Karpas-422 (cell line): Measurements from ENCODE around the gene ARHGEF4. TPM values are rescaled to one million over a fixed set of nuclear protein-coding genes. Genes with fewer than 3 reads are reported as not detected.

Source experiments
- DNase-seq: peaks from one replicate; pipeline ENCODE4 v3.0.0-alpha.2; 2015
- H2AFZ ChIP-seq: fragments of 200-600 bp; sonication (generic); 2 replicates; pipeline ENCODE4 v1.6.1; 2014; ENCODE audit warnings: antibody characterized with exemption, low read length, mixed read lengths
- H3K27ac ChIP-seq: fragments of 200-600 bp; sonication (generic); 2 replicates; pipeline ENCODE4 v1.5.1; 2014; ENCODE audit warnings: mild to moderate bottlenecking, low read length, moderate library complexity
- H3K27me3 ChIP-seq: fragments of 200-600 bp; sonication (generic); 2 replicates; pipeline ENCODE4 v1.6.1; 2014; ENCODE audit warnings: low read length, mixed read lengths
- H3K36me3 ChIP-seq: fragments of 200-600 bp; sonication (generic); 2 replicates; pipeline ENCODE4 v1.6.1; 2014; ENCODE audit warnings: low read length, mixed read lengths; ENCODE audit not compliant: insufficient read depth
- H3K4me1 ChIP-seq: fragments of 200-600 bp; sonication (generic); 2 replicates; pipeline ENCODE4 v1.6.1; 2014; ENCODE audit warnings: mild to moderate bottlenecking, low read length, mixed read lengths
- H3K4me2 ChIP-seq: fragments of 200-600 bp; sonication (generic); 2 replicates; pipeline ENCODE4 v1.6.1; 2014; ENCODE audit warnings: low read length, low read depth, mild to moderate bottlenecking; ENCODE audit not compliant: poor library complexity, severe bottlenecking
- H3K4me3 ChIP-seq: fragments of 200-600 bp; sonication (generic); 2 replicates; pipeline ENCODE4 v1.5.1; 2014; ENCODE audit warnings: mild to moderate bottlenecking, antibody characterized with exemption, low read length, mixed read lengths
- H3K79me2 ChIP-seq: fragments of 200-600 bp; sonication (generic); 2 replicates; pipeline ENCODE4 v1.6.1; 2014; ENCODE audit warnings: mild to moderate bottlenecking, low read length, mixed read lengths
- H3K9ac ChIP-seq: fragments of 200-600 bp; sonication (generic); 2 replicates; pipeline ENCODE4 v1.6.0; 2014; ENCODE audit warnings: low read length
- H3K9me2 ChIP-seq: fragments of 200-600 bp; sonication (generic), shearing (Covaris generic); replicated peaks from 2 replicates; pipeline ENCODE4 v1.6.0; 2014; ENCODE audit warnings: mild to moderate bottlenecking, low read length, moderate library complexity; ENCODE audit not compliant: insufficient read depth
- H3K9me3 ChIP-seq: fragments of 300-700, 200-600 bp; sonication (generic); 2 replicates; pipeline ENCODE4 v1.6.1; 2014; ENCODE audit warnings: low read length, mixed read lengths
- H4K20me1 ChIP-seq: fragments of 200-600 bp; sonication (generic); 2 replicates; pipeline ENCODE4 v1.6.1; 2014; ENCODE audit warnings: mild to moderate bottlenecking, antibody characterized with exemption, low read length, low read depth; ENCODE audit not compliant: insufficient read depth
- total RNA-seq: library from RNA; depleted of rRNA; stranded (reverse); fragments of >200 nt; shearing (Covaris generic); gene quantifications from 2 replicates; pipeline ENCODE4 v1.2.3, GENCODE V29; 2014; ENCODE audit warnings: low replicate concordance

The ARHGEF4 gene
- total RNA-seq, 1 experiment from 2014 or later: not detected

DNA sequence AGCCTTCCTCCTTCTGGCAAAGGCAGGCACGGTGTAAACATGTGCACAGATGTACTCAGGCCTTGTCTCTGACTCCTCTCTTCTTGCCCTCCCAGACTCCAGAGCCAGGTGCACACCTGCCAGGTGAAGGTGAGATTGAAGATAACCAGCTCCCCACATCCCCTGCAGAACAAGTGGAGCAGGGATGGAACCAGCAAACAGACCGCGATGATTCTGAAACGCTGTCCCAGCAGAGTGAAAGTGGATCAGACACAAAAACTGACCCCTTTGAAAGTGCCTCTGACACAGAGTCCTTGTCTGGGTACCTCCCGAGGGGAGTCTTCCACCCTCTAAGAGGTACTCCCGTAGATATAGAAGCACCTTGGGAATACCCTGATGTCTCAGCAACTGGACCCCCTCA, 77.2 kb downstream of the ARHGEF4 start:
- H2AFZ ChIP-seq: no peak overlapping the region
- no peaks in the 10 kb centered on the region for H4K20me1 ChIP-seq
- no peaks in the 10 kb centered on the region for H3K36me3 ChIP-seq
- no peaks in the 10 kb centered on the region for H3K4me1 ChIP-seq
- DNase-seq: no peak
- H3K9ac ChIP-seq: no peak overlapping the region
- H3K9me2 ChIP-seq: no peaks in the 10 kb centered on the region
- no peak overlapping the region for H3K4me2 ChIP-seq
- H3K27ac ChIP-seq: no peak overlapping the region
- no peaks in the 10 kb centered on the region for H3K79me2 ChIP-seq
- no peak overlapping the region for H3K4me3 ChIP-seq
- no peaks in the 10 kb centered on the region for H3K27me3 ChIP-seq
- H3K9me3 ChIP-seq: no peaks in the 10 kb centered on the region

DNA sequence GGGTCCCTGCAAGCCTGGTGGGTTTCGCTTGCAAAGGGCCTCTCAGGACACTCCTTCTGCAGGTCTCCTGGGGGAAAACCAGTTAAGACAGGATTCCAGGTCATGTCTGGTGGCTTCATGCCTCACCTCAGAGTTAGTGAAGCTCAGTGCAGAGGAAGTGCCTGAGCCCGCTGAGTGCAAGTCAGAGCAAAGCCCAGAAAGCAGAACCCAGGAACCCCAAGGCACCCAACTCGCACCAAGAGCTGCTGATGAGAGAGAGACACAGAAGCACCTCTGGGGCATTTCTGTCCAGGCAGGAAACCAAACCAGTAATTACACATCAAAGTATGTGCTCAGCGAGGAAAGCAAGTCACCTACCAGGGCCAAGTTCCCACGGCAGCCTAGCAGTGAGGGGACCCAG, 78.4 kb downstream of the ARHGEF4 start:
- no peak overlapping the region for H3K4me2 ChIP-seq
- no peak overlapping the region for H2AFZ ChIP-seq
- H3K4me1 ChIP-seq: no peaks in the 10 kb centered on the region
- no peak overlapping the region for H3K9ac ChIP-seq
- no peaks in the 10 kb centered on the region for H3K27me3 ChIP-seq
- no peaks in the 10 kb centered on the region for H3K79me2 ChIP-seq
- no peaks in the 10 kb centered on the region for H4K20me1 ChIP-seq
- no peaks in the 10 kb centered on the region for H3K9me3 ChIP-seq
- H3K9me2 ChIP-seq: no peaks in the 10 kb centered on the region
- no peaks in the 10 kb centered on the region for H3K36me3 ChIP-seq
- no peak overlapping the region for H3K4me3 ChIP-seq
- no peak overlapping the region for H3K27ac ChIP-seq
- DNase-seq: peak; percentile 43

DNA sequence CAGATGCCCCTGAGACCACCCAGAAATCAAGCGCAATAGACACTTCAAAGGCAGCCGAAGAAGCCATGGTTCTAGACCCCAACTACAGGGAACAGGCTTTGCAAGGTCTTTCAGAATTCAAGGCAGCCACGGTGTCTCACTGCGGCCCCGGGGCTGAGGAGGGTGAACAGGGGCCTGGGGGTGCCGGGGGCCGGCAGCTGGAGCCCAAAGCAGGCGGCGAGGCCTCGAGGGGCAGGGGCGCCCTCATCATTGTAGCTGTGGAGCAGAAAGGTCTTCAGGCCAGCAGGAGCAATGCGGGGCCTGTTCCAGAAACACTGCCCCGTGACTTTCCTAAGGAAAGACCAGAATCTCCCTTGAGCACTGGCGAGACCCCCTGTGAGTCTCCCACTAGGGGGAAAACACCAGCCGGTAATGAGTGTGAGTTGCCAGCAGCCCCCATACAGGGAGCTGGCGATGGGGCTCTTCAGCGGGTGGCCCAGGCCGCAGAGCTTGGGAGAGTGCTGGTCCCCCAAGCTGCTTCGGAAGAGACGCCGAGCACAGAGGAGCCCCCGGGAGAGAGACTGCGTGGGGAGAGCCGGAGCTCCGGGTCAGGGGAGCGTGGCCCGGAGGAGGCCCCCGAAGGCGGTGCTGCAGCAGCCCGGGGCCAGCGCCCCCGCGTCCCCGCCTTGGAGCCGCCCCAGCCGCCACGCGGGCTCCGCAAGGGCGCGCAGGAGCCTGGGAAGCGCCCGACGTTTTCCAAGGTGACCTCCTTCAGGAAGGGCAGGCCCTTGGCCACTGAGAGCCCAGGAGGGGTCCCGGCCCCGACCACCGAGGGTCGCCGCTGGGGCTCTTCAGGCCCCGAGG, 79.1 kb downstream of the ARHGEF4 start:
- no peaks in the 10 kb centered on the region for H3K79me2 ChIP-seq
- no peaks in the 10 kb centered on the region for H3K9me2 ChIP-seq
- no peaks in the 10 kb centered on the region for H3K36me3 ChIP-seq
- no peak overlapping the region for H2AFZ ChIP-seq
- no peaks in the 10 kb centered on the region for H3K27me3 ChIP-seq
- no peak for DNase-seq
- no peak overlapping the region for H3K4me3 ChIP-seq
- no peak overlapping the region for H3K4me2 ChIP-seq
- no peaks in the 10 kb centered on the region for H3K4me1 ChIP-seq
- no peaks in the 10 kb centered on the region for H4K20me1 ChIP-seq
- H3K27ac ChIP-seq: no peak overlapping the region
- no peak overlapping the region for H3K9ac ChIP-seq
- H3K9me3 ChIP-seq: no peaks in the 10 kb centered on the region

DNA sequence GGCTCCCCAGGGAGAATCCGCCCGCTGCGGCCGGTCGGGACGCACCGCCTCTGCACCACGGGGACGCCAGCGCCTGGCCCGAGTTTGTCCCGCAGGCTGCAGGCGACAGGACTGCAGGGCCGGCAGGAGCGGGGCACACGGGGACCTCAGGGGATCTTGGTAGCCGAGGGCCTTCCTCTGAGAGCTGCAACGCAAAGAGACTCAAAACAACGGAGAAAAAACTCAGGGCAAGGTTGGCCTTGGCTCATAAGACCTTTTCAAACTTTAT, 79.7 kb downstream of the ARHGEF4 start:
- no peaks in the 10 kb centered on the region for H4K20me1 ChIP-seq
- H3K9me3 ChIP-seq: no peaks in the 10 kb centered on the region
- no peak for DNase-seq
- H3K36me3 ChIP-seq: no peaks in the 10 kb centered on the region
- H3K4me3 ChIP-seq: no peak overlapping the region
- no peak overlapping the region for H3K4me2 ChIP-seq
- no peaks in the 10 kb centered on the region for H3K79me2 ChIP-seq
- no peaks in the 10 kb centered on the region for H3K4me1 ChIP-seq
- no peak overlapping the region for H3K9ac ChIP-seq
- no peak overlapping the region for H2AFZ ChIP-seq
- H3K27ac ChIP-seq: no peak overlapping the region
- H3K9me2 ChIP-seq: no peaks in the 10 kb centered on the region
- H3K27me3 ChIP-seq: no peaks in the 10 kb centered on the region

DNA sequence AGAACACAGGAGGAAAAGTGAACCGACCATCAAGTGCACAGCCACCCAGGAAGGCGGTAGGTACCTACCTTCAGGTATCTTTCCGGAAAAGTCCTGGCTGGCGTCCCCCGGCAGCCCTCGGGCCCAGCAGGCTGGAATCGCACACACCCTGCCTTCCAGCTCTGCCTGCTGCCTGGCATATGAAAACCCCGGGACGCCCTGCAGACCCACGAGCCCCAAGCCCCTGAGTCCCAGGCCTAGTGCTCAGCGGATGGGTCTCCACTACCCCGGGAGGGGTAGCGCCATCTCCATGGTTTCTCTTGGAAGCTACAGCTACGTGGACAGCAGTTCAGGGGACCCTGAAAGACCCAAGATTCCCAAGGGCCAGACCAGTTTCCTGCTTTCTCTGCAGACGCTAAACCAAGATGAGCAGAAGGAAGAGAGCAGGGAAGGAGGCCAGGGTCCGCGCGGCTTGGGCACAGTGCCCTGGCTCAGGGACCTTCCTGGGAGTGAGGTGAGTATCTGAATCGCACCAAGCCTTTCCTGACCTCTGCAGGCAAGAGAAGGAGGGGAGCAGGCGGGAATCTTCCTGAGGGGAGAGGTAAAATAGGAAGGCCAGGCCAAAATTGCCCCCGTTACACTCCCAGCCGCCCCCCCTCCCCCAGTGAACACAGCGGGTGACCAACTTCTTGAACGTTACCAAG, 80.4 kb downstream of the ARHGEF4 start:
- H3K4me3 ChIP-seq: no peak overlapping the region
- no peaks in the 10 kb centered on the region for H3K4me1 ChIP-seq
- H4K20me1 ChIP-seq: no peaks in the 10 kb centered on the region
- H3K9ac ChIP-seq: no peak overlapping the region
- no peak overlapping the region for H2AFZ ChIP-seq
- H3K9me2 ChIP-seq: no peaks in the 10 kb centered on the region
- H3K36me3 ChIP-seq: no peaks in the 10 kb centered on the region
- H3K27me3 ChIP-seq: no peaks in the 10 kb centered on the region
- H3K9me3 ChIP-seq: no peaks in the 10 kb centered on the region
- no peak overlapping the region for H3K4me2 ChIP-seq
- H3K27ac ChIP-seq: no peak overlapping the region
- DNase-seq: no peak
- H3K79me2 ChIP-seq: no peaks in the 10 kb centered on the region

DNA sequence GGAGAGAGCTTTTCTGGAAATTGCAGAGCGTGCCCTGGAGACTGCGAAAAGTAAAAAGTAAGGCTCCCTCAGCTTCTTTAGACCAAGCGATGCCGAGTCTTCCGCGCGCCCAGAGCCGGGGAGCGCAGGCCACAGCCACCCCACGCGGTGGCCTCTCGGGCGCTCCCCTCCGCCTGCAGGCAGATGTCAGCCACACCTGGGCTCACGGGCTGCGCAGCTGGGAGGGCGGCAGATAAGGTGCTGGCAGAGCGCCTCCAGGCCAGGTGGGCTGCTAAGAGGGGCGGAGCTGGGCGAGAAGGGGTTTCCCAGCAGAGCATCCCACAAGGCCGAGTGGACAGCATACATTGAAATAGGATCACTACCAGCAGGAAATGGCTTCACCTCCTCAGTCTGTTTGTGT, 81.7 kb downstream of the ARHGEF4 start:
- no peaks in the 10 kb centered on the region for H3K79me2 ChIP-seq
- H3K9me2 ChIP-seq: no peaks in the 10 kb centered on the region
- no peak for DNase-seq
- no peak overlapping the region for H3K4me2 ChIP-seq
- no peaks in the 10 kb centered on the region for H3K27me3 ChIP-seq
- H2AFZ ChIP-seq: no peak overlapping the region
- no peaks in the 10 kb centered on the region for H3K9me3 ChIP-seq
- H3K9ac ChIP-seq: no peak overlapping the region
- no peaks in the 10 kb centered on the region for H3K4me1 ChIP-seq
- H3K36me3 ChIP-seq: no peaks in the 10 kb centered on the region
- no peak overlapping the region for H3K4me3 ChIP-seq
- no peak overlapping the region for H3K27ac ChIP-seq
- H4K20me1 ChIP-seq: no peaks in the 10 kb centered on the region

DNA sequence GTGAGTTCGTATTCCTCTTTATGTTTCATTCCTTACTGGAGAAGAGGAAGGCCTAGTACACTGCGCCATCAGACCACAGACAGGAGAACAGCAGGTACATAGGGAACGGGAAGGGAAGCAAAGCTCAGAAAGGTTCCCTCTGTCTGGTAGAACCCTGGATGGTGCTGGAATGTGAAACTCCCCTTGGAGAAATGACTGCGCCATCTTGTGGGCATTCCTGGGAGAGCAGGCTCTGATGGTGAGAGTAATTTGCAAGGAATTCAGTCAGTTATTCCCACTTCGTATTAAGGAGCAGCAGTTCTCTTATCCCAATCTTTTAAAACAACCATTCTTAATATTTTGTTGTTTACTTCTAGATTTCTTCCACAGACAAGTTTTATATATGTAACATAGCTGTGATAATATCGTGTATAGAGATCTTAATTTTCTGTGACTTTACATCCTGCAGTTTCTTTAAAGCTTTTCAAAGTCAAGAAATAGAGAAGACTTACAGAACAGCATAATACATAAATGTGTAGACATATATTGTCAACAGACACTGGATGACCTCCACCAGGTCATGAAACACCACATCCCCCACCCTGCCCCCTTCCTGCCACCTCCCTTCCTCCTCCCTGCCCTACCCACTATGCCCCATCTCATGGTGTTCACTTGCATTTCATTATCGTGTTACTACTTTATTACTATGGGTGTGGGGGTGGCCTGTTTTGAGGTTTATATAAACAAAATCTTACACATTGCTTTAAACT, 83.9 kb downstream of the ARHGEF4 start:
- peak; percentile 61 for DNase-seq
- H3K9me2 ChIP-seq: no peaks in the 10 kb centered on the region
- H3K27me3 ChIP-seq: no peaks in the 10 kb centered on the region
- no peaks in the 10 kb centered on the region for H4K20me1 ChIP-seq
- no peak overlapping the region for H3K9ac ChIP-seq
- no peak overlapping the region for H2AFZ ChIP-seq
- H3K4me3 ChIP-seq: no peak overlapping the region
- no peaks in the 10 kb centered on the region for H3K36me3 ChIP-seq
- H3K27ac ChIP-seq: no peak overlapping the region
- no peaks in the 10 kb centered on the region for H3K9me3 ChIP-seq
- no peak overlapping the region for H3K4me2 ChIP-seq
- H3K4me1 ChIP-seq: no peaks in the 10 kb centered on the region
- H3K79me2 ChIP-seq: no peaks in the 10 kb centered on the region

DNA sequence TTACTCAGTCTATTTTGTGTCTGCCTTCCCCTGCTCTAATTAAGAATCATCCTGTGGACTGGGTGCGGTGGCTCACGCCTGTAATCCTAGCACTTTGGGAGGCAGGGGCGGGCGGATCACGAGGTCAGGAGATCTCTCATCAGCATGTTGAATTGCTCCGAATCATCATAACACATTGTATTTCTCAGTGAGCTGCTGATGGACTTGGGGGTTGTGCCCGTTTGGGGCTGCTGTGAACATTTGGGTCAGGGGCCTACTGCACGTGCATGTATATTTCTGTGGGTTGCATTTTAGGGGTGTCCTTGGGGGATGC, 84.4 kb downstream of the ARHGEF4 start:
- Histone ChIP-seq H2AFZ (no peak overlapping the region), H3K27me3 (no peaks in the 10 kb centered on the region), H3K4me1 (no peaks in the 10 kb centered on the region), H3K4me2 (no peak overlapping the region), H3K9me2 (no peaks in the 10 kb centered on the region), H3K27ac (no peak overlapping the region), H3K36me3 (no peaks in the 10 kb centered on the region), H3K79me2 (no peaks in the 10 kb centered on the region), H3K9me3 (no peaks in the 10 kb centered on the region), H3K4me3 (no peak overlapping the region), H4K20me1 (no peaks in the 10 kb centered on the region), H3K9ac (no peak overlapping the region)
- no peak for DNase-seq
